ENCODE data around the gene ANKRD34A.

Gene ANKRD34A

GRCh38 chr1:145965119-145965744 is 857 bp upstream of the ANKRD34A start:
- DNase-seq, result no peak

DNA sequence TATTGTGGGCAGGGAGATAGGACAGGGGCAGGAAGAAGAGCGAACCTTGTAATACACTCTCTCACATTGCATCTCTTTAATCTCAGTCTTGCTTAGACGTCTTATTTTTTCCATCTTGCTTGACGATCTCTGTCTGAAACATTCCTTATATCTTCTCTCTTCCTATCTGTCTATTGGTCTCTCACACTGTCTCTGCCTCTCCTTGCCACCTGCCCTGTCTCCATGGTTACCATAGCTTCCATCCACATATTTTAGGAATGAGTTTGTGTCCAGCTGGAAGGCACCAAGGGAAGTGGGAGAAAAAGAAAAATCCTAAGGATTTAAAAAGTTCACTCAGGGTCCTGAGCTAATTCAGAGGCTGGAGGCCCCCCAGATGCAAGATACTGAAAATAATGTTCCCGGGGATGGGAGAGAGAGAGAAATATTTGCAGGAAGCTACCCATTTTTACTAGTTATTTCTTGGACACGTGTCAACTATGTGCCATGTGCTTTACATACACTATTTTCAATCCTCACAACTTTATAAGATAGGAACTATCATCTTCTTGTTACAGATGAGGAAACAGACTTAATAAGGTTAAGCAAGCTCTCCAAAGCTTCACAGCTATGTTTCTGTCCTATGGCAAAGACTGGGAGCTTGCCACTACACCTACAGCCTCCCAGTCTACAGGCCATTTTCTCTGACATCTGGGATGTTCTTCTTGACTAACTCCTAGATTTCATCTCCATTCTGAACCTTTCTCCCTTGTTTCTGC is 933 bp downstream of the ANKRD34A start:
- DNase-seq, result no peak

DNA sequence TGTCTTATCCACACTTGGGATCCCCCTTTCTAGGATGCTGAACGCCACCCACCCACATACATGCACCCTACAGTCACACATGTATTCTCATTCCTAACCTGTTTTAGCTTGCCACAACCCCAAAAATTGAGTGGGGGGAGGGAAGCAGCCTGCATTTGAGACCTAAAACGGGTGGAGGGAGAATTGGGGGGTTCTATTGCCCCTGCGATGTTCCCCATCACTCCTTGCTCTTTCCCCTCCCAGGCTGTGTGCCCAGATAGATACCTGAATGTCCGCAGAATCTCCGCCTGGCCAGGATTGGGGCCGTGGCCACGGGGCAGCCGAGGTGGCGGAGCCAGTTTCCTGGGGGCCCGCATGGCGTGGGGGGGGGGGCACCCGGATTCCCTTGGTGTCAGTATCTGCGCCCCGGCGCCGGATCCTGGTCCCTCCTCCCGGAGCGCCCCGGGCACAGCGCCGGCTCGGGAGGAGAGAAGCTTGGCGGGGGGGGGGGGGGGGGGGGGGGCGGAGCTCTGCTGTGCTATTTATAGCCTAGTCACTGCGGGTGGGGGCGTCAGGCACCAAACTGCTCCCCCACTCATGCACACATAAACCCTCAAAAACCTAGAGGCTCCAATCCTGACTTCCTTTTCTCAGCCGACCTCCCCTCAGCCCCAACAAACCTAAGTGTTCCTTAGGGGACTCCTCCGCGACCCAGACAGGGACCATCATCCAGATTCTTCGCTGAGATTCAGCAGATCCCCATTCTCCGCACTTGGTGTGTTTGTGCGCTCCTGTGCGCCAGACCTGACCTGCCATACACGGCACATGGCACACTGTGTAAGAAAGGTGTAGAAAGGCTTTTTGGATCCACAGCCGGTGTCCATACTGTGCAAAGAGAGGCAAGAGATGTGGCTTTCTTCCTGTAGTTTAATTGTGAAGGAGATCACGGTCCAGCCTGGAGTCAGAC is 1.9 kb downstream of the ANKRD34A start:
- DNase-seq, result peak in 1 of 2 donors; percentile 44

DNA sequence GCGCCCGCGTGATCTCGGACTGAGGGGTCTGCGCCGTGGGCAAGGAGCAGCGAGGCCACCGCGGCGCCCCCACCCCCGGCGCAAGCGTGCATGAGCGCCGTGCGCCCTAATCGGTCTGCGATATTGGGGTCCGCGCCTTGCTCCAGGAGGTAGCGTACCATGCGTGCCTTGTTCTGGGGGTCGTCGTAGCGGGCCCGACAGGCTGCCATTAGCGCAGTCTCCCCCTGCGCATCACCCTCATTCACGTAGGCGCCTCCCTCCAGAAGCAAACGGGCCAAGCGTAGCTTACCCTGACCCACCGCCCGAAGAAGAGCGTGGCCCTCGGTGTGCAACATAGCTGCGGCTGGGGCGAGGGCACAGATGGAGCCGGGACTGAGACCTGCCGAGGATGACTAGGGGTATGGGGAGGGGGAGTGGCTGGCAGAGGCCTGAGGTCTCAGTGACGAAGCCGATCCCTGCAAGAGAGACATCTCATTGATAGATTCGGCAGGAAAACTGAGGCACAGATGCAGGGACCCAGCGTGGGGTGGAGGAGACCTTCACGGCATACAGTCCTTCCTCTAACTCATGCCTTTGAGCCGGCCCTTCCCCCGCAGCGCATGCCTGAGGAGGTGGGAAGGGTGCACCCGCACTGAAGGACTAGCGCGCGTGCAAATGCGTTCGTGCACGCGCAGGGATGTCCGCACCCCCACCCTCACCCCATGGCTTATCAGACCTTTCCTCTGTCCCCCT is 2.8 kb downstream of the ANKRD34A start:
- peak in 1 of 2 donors; percentile 43 for DNase-seq

- no peak for DNase-seq
Measured at GRCh38 chr1:145961109-145961424, 3.3 kb downstream of the ANKRD34A start.

DNA sequence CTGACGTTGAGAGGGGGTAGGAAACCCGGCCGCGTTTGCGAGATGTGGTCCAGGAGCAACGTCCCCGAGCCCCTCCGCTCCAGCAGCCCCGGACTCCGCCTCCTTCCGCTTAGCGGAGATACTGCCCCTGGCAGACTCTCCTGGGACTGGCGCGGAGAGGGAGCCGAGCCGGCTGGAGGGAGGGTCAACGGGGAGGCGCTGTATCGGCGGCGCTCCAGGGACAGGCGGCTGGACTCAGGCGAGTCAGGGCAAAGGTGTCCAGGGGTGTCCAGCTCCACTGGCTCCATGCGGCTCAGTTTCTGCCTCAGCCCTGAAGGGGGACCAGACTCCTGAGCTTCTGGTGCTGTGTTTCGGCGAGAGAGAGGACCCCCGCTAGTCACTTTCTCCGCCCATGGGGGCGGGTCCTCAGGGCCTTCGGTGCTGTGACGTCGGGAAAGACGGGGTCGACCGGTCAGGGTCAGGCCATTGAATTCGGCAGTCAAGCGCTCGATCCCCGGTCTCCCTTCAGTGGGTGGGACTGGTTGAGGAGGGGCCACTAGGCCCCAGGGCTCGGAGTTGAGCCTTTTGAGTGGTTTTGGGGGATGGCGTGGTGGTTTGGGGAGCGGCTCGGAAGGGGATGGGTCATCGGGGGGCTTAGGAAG is 3.8 kb downstream of the ANKRD34A start:
- peak in 1 of 2 donors; percentile 49 for DNase-seq

- DNase-seq, result no peak
Measured at GRCh38 chr1:145959957-145960467, 4.4 kb downstream of the ANKRD34A start.

GRCh38 chr1:145959333-145959732 is 5.0 kb downstream of the ANKRD34A start:
- no peak for DNase-seq

- no peak for DNase-seq
Measured at GRCh38 chr1:145958734-145959133, 5.6 kb downstream of the ANKRD34A start.

- peak; percentile 93 for DNase-seq
Measured at GRCh38 chr1:145957443-145958319, 6.7 kb downstream of the ANKRD34A start, which contains the start of gene LIX1L. Gene LIX1L, minus strand, starts transcription at chr1:145958017. Its CDS starts 90 bp downstream, at chr1:145957927.

DNA sequence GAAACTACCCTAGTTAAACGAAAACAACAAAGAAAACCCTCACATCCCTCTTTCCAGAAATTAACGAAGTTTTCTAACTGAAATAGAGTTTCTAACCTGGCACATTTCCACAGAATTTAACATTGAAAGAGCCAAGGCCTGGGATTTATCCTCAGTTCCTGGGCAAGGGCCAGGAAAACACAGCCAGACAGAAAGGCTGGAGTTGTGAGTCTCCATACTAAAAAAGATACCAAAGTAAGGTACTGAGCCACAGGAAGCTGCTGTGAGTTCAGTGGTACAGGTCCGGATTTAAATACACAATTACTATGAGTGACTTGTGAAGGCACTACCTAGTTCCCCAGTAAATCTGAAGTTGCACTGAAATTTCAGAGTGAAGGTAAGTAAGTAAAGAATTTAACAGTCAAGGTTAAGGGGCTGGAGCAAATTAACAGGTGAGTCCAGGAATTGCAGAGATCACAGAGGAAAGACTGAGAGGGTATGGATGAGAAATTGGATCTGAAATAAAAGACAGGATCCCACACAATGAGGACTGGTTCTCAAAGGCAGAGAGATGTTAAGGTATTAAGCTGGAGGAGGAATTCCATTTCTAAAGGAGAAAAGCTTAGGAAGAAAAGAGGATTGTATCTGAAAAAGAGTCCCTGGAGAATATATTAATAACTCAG is 7.5 kb downstream of the ANKRD34A start:
- no peak for DNase-seq

DNA sequence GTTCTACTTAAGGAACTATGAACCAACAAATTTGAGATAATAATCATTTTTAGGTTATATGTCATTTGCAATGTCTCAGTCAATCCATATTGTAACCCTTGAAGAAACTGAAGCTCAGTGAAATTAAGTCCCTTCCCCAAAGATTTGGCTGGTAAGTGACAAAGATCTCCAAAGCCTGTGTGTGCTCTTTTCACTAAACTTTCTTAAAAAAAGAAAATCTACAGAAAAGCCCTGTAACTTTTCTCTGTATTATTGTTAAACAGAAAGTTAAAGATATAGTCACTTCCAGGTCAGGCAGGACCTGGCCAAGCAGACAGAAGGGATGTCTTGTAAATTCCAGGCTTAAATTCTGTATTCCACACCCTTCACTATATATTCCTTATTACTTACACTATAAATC is 8.0 kb downstream of the ANKRD34A start:
- no peak for DNase-seq

GRCh38 chr1:145955436-145955835 is 8.9 kb downstream of the ANKRD34A start:
- DNase-seq, result no peak

DNA sequence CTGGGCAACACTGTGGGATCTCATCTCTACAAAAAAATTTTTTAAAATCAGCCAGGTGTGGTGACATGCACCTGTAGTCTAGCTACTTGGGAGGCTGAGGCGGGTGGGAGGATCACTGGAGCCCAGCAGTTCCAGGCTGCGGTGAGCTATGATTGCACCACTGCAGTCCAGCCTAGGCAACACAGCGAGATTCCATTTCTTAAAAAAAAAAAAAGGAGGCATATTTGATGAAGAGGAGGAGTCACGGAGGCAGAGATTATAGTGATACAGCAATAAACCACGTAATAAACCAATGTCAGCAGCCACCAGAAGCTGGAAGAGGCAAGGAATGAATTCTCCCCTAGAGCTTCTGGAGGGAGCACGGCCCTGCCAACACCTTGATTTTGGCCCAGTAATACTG is 10.5 kb downstream of the ANKRD34A start:
- no peak for DNase-seq

DNA sequence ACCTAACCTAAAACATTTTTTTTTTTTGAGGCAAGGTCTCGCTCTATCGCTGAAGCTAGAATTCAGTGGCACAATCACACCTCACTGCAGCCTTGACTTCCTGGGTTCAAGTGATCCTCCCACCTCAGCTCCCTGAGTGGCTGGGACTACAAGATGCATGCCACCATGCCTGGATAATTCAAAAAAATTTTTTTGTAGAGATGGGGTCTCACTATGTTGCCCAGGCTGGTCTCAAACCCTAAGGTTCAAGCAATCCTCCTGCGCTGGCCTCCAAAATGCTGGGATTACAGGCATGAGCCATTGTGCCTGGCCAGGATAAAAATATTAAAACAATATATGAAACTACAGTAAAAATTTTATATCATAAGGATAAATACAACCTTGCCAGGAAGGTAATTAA is 11.5 kb downstream of the ANKRD34A start:
- DNase-seq, result no peak

- DNase-seq, result no peak
Measured at GRCh38 chr1:145951526-145951925, 12.8 kb downstream of the ANKRD34A start.

GRCh38 chr1:145949219-145949618 is 15.2 kb downstream of the ANKRD34A start:
- DNase-seq, result no peak

DNA sequence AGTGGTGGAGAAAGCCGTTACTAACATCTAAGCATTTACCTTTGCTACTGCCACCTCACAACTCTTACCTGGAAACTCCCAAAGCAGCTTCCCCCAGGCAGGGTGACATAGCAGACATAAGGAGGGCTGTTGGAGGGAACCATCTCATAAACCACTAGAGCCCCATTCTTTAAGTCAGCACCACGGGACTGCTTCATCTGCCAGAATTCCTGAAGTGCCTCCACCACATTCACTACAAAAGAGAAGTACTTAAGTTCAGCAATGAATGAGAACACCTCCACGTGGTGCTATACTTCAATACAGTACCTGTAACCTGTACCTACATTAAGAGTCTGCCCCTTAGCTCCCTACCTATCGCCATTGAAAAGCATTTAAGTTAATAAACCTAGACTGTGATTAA is 16.8 kb downstream of the ANKRD34A start:
- DNase-seq, result no peak

- no peak for DNase-seq
Measured at GRCh38 chr1:145946477-145946986, 17.8 kb downstream of the ANKRD34A start.

DNA sequence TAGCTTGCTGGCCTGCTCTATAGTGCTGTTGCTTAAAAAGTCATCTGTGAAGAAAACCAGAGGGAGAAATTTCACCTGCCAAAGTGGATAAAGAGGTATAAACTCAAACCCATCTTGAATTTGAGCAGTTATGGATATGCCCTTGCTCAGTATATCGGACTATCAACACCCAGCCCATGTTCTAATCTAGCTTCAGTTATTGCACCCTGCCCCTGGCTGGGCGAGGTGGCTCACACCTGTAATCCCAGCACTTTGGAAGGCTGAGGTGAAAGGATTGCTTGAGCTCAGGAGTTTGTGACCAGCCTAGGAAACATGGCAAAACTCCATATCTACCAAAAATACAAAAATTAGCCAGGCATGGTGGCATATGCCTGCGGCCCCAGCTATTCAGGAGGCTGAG is 19.8 kb downstream of the ANKRD34A start:
- DNase-seq, result no peak

Measured in activated CD4-positive, alpha-beta T cell treated with anti-CD3 and anti-CD28 coated beads for 4 hours (primary cell).